Upper lobe of left lung (tissue), 6 donors: ENCODE results near the gene ESRP2. TPM values are rescaled to one million over a fixed set of nuclear protein-coding genes. Genes with fewer than 3 reads are reported as not detected.

Experiments
- ATAC-seq, 2 donors: fragments of 200-7000 bp; cut with Tn5 transposase; one replicate each; pipeline ENCODE4 v1.9.1; 2022; ENCODE audit warnings: mild to moderate bottlenecking in 2 of 2, moderate library complexity in 2 of 2; ENCODE audit not compliant: low FRiP score in 2 of 2
- DNase-seq, 2 donors: peaks; one replicate each; pipeline ENCODE4 v3.0.0-alpha.2; 2019 to 2020
- H3K27ac ChIP-seq, 4 donors: fragments of 200-600 bp; sonication (generic); one replicate each; pipeline ENCODE4 v1.5.1; 2016 to 2019
- H3K27me3 ChIP-seq, 4 donors: fragments of 200-600 bp; sonication (generic); one replicate each; pipeline ENCODE4 v1.5.1; 2017 to 2019
- H3K36me3 ChIP-seq, 4 donors: fragments of 200-600 bp; sonication (generic); one replicate each; pipeline ENCODE4 v1.5.1; 2016 to 2019
- H3K4me1 ChIP-seq, 4 donors: fragments of 200-600 bp; sonication (generic); one replicate each; pipeline ENCODE4 v1.5.1; 2018 to 2019
- H3K4me3 ChIP-seq, 4 donors: fragments of 200-600 bp; sonication (generic); one replicate each; pipeline ENCODE4 v1.5.1; 2017 to 2019; ENCODE audit warnings: mild to moderate bottlenecking in 2 of 4, moderate library complexity in 1 of 4
- H3K9me3 ChIP-seq, 4 donors: fragments of 200-600 bp; sonication (generic); one replicate each; pipeline ENCODE4 v1.5.1; 2018 to 2019
- CTCF ChIP-seq, 6 experiments: fragments of 450-650 bp in 4 of 6; fragments of 200-600 bp in 2 of 6; sonication (generic) in 2 of 6; IDR thresholded peaks; one replicate each; pipeline ENCODE4 v1.5.1; 2016 to 2019; ENCODE audit warnings: antibody characterized with exemption in 6 of 6
- EP300 ChIP-seq, 4 donors: sonication (generic); formaldehyde crosslinking; IDR thresholded peaks; one replicate each; pipeline ENCODE4 v1.5.1; 2017; ENCODE audit warnings: antibody characterized with exemption in 4 of 4, control low read depth in 2 of 4
- POLR2A ChIP-seq, 4 donors: fragments of 450-650 bp; IDR thresholded peaks; one replicate each; pipeline ENCODE4 v1.5.1; 2016 to 2017; ENCODE audit warnings: antibody characterized with exemption in 4 of 4, mild to moderate bottlenecking in 2 of 4
- POLR2AphosphoS5 ChIP-seq, 2 donors: sonication (generic); formaldehyde crosslinking; IDR thresholded peaks; one replicate each; pipeline ENCODE4 v1.5.1; 2017; ENCODE audit warnings: antibody characterized with exemption in 2 of 2
- WGBS, 2 donors: methylation state at CpG; one replicate each; pipeline ENCODE4 v1.1.5; 2017 to 2018; 5-methylcytosine and 5-hydroxymethylcytosine counted together
- total RNA-seq, 6 donors: library from RNA; depleted of rRNA in 4 of 6; stranded (reverse); fragments of >200 nt in 4 of 6; gene quantifications; one replicate each; pipeline versions ENCODE4 v1.1.0 to v1.2.1, GENCODE V29; 2016 to 2021
- donor health status: DM: no; HTN: no; CAD: no; lungs with moderate emphysema.
- donor health status: DM: no; HTN: yes; CAD: no; lungs with severe emphysema.

The ESRP2 gene
- total RNA-seq, 6 donors from 2014 or later: 54.2 to 102 (median 64.4) TPM

- no peaks in the 10 kb centered on the region for H3K9me3 ChIP-seq
- no peak for ATAC-seq
- peaks cover 0 to 30% (median 20%) of the 10 kb centered on the region in 4 donors for H3K36me3 ChIP-seq
- no peak for TF ChIP-seq POLR2A (IDR thresholded peaks at IDR 0.05)
- WGBS, 2 donors: 44 to 45% methylated on average over 7 to 8 of the region's 8 CpGs
- DNase-seq: no peak
- no peaks in the 10 kb centered on the region for H3K27me3 ChIP-seq
- H3K4me3 ChIP-seq: peak overlapping the region in 3 of 4 donors; percentile 17 to 35 (median 29)
- H3K4me1 ChIP-seq: peaks cover 26 to 63% (median 42%) of the 10 kb centered on the region in 4 donors
- peak overlapping the region in 3 of 4 donors; percentile 38 to 96 (median 88) for H3K27ac ChIP-seq
Observed at GRCh38 chr16:68233835-68234187, 2.1 kb downstream of the ESRP2 start.

GRCh38 chr16:68233085-68233834, 2.7 kb downstream of the ESRP2 start:
- TF ChIP-seq POLR2AphosphoS5 (IDR thresholded peaks at IDR 0.05): no peak
- TF ChIP-seq EP300 (IDR thresholded peaks at IDR 0.05): no peak
- TF ChIP-seq CTCF (IDR thresholded peaks at IDR 0.05): no peak
- TF ChIP-seq POLR2A (IDR thresholded peaks at IDR 0.05): no peak
- no peak for ATAC-seq
- Histone ChIP-seq H3K36me3 (peaks cover 0 to 30% (median 21%) of the 10 kb centered on the region in 4 donors), H3K27me3 (no peaks in the 10 kb centered on the region), H3K4me1 (peaks cover 22 to 64% (median 45%) of the 10 kb centered on the region in 4 donors), H3K9me3 (no peaks in the 10 kb centered on the region), H3K4me3 (peak overlapping the region in 3 of 4 donors; percentile 17 to 35 (median 29)), H3K27ac (peak overlapping the region in 3 of 4 donors; percentile 38 to 96 (median 88))
- DNase-seq: no peak
- 78 to 79% methylated on average over 5 of the region's 5 CpGs for WGBS, 2 donors

- H3K36me3 ChIP-seq: peaks cover 0 to 35% (median 21%) of the 10 kb centered on the region in 4 donors
- DNase-seq: no peak
Observed at GRCh38 chr16:68232335-68232734, 3.6 kb downstream of the ESRP2 start.

GRCh38 chr16:68231384-68232136, 4.4 kb downstream of the ESRP2 start:
- 89 to 90% methylated on average over 21 to 26 of the region's 26 CpGs for WGBS, 2 donors
- no peaks in the 10 kb centered on the region for H3K27me3 ChIP-seq
- peak overlapping the region in 2 of 4 donors; percentile 5 to 49 for H3K27ac ChIP-seq
- H3K9me3 ChIP-seq: no peaks in the 10 kb centered on the region
- ATAC-seq (no peak), DNase-seq (no peak)
- TF ChIP-seq POLR2A (IDR thresholded peaks at IDR 0.05) (no peak), CTCF (IDR thresholded peaks at IDR 0.05) (no peak), POLR2AphosphoS5 (IDR thresholded peaks at IDR 0.05) (no peak), EP300 (IDR thresholded peaks at IDR 0.05) (no peak)
- peaks cover 0 to 41% (median 21%) of the 10 kb centered on the region in 4 donors for H3K36me3 ChIP-seq
- no peak overlapping the region for H3K4me3 ChIP-seq
- H3K4me1 ChIP-seq: peaks cover 12 to 65% (median 47%) of the 10 kb centered on the region in 4 donors

More at GRCh38 chr16:68232335-68232734, 3.6 kb downstream of the ESRP2 start:
- 77 to 97% methylated on average over 5 to 16 of the region's 16 CpGs for WGBS, 2 donors
- Histone ChIP-seq H3K4me1 (peaks cover 18 to 67% (median 50%) of the 10 kb centered on the region in 4 donors), H3K27me3 (no peaks in the 10 kb centered on the region), H3K9me3 (no peaks in the 10 kb centered on the region), H3K27ac (peak overlapping the region in 2 of 4 donors; percentile 54 to 88), H3K4me3 (no peak overlapping the region)
- no peak for TF ChIP-seq POLR2A (IDR thresholded peaks at IDR 0.05)
- no peak for TF ChIP-seq POLR2AphosphoS5 (IDR thresholded peaks at IDR 0.05)
- TF ChIP-seq CTCF (IDR thresholded peaks at IDR 0.05): no peak
- no peak for TF ChIP-seq EP300 (IDR thresholded peaks at IDR 0.05)
- no peak for ATAC-seq

- H3K4me1 ChIP-seq: peaks cover 6 to 59% (median 41%) of the 10 kb centered on the region in 4 donors
- TF ChIP-seq EP300 (IDR thresholded peaks at IDR 0.05) (no peak), POLR2A (IDR thresholded peaks at IDR 0.05) (no peak), POLR2AphosphoS5 (IDR thresholded peaks at IDR 0.05) (no peak), CTCF (IDR thresholded peaks at IDR 0.05) (no peak)
- WGBS, 2 donors: 83 to 89% methylated on average over 11 to 12 of the region's 12 CpGs
- ATAC-seq: no peak
- H3K36me3 ChIP-seq: peaks cover 0 to 47% (median 24%) of the 10 kb centered on the region in 4 donors
- H3K27me3 ChIP-seq: no peaks in the 10 kb centered on the region
- no peaks in the 10 kb centered on the region for H3K9me3 ChIP-seq
- H3K27ac ChIP-seq: peak overlapping the region in 1 of 4 donors; percentile 5
- no peak for DNase-seq
- H3K4me3 ChIP-seq: no peak overlapping the region
Observed at GRCh38 chr16:68230956-68231355, 5.0 kb downstream of the ESRP2 start.
